GM18505 (cell line): ENCODE measurements around the gene PPP1R27.

Source experiments
- ATAC-seq: cut with Tn5 transposase; IDR thresholded peaks from one replicate; pipeline ENCODE4 v1.9.1; 2021; ENCODE audit not compliant: unreplicated experiment
- POLR2A ChIP-seq: IDR thresholded peaks from 4 replicates; pipeline ENCODE4 v1.6.1; 2011; ENCODE audit warnings: borderline replicate concordance; ENCODE audit not compliant: insufficient read depth, insufficient read length; ENCODE audit errors: extremely low read depth

Gene PPP1R27

DNA sequence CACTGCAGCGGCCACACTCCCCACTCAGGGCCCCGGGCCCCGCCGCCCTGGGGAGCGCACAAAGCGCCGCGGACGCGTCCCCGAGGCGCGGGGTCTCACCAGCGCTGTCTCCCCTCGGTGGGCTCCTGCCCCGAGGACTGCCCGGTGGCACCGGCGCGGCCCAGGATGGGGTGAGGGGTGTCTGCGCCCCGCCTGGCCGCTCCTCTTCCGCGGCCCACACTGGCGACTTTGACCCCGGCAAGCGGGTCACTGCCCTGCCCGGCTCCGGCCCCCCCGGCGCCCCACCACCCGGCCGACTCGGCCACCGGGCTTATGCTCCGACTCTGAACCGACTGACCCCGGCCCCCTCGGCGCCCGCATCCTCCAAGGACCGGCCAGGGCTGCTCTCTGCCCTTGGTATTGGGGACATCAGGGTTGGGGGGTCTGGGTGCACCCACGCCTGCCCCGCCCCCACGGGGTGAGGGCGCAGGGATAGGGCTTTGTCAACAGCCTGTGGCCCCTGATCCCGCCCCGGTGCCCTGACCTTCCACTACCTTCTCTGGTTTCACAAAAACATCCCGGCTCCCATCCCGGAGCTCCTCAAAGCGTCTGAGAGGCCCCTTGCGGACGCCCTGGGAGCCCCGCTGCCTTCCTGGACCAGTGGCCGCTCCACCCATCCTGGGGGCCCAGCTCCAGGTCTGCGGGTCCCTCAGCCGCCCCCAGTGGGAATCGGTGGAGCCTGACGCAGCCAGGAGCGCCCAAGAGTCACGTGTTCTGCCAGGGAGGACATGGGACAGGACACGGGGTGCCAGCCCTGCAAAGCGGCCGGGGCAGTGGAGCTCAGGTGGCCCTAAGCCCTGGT is 30.1 kb downstream of the PPP1R27 start:
- no peak for ATAC-seq
- no peak for TF ChIP-seq POLR2A

DNA sequence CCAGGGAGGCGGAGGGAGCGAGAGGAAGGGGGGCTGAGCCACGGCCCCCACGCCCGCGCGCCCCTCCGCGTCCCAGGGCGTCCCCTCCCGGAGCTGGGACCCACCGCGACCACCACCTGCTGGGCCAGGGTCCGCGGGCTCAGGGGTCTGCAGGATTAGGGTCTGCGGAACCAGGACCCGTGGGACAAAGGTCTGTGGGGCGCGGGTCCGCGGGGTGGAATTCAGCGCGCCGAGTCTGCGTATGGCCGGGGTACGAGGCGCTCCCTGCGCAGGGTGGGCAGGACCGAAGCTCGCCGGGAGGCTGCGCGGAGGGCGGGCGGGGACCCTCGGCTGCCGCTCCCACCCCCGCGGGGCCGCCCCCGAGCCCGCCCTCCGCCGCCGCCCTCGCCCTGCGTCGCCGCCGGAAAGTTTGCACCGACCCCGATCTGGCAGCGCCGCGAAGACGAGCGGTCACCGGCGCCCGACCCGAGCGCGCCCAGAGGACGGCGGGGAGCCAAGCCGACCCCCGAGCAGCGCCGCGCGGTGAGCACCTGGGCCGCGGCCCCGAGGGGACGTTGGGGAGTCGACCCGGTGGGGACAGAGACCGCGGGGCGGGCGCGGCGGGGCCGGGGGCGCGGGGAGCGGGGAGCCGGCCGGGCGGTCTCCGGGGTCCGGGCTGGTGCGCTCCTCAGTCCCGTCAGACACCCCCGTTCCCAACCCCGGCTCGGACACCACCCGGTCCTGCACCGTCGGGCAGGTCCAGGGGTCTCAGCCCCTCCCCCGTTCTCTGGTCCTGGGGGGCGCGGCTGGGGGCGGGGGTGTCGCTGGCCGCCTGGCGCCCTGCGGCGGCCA is 30.9 kb downstream of the PPP1R27 start, which contains the start of gene GCGR:
Gene GCGR, plus strand, starts transcription at position 423 of the 831 bp plus-strand sequence. CDS start 4,869 bp downstream, outside the sequence.
- TF ChIP-seq POLR2A: no peak
- ATAC-seq: no peak

DNA sequence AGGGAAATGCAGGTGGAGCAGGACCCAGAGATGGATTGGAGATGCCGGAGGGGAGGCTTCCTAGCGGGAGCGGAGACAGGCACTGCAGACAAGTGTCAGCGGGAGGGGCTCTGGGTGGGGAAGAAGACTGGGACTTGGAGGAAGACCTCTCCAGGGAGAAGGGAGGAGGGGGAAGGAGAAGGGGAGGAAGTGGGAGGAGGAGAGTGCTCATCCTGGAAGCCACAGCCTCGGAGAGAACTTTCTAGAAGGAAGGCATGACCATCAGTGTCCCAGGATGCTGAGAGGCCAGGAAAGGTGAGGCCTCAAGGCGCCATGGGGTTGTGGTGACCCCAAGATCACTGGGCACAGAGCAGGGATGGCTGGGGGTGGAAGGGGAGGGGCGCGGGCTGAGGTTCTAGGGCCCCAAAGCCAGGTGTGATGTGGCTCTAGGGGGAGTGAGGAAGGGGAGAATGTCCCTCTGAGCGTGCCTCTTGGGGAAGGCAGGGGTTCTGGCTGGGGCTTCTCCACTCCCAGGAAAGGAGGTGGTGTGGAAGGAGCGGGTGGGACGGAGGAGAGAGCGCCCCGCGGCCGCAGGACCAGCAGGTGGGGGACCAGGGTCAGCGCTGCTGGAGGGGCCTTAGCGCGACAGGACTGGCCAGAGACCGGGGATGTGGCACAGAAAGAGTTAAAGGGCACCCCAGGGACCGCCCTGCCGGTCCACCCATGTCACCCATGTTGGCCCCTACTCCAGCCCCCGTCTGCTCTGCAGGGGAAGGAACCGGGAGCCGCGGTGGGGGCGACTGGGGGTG is 31.8 kb downstream of the PPP1R27 start:
- TF ChIP-seq POLR2A: no peak
- no peak for ATAC-seq

DNA sequence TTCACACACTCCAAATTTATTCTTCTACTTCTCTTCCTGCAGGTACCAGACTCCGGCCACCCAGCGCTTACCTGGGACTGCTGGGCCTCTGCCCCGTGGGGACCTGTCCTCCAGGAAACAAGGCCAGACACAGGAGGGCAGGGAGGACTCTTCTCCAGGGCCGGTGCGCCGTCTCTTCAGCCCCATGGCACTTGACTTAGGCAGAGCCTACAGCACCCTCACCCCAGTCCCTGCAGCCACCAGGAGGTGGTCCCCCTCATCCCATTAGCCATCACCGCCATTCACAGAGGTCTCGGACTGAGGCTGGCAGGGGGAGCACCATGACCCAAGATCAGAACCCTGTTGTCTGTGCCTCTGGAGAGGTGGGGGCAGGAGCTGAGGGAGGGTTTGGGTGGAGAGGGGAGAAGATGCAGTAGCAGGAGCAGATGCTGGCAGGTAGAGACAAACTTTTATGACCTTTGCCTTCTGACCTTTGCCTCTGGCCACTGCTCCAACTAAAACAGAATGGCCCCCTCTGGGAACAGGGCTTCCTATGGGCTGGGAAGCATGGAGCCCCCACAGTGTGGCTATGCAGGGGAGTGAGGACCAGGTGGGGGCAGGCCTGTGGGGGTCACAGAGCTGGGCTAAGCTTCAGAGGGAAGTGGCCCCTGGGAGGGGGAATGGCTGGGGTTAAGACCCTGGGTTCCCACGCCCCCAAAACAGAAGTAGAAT is 32.6 kb downstream of the PPP1R27 start:
- TF ChIP-seq POLR2A: no peak
- no peak for ATAC-seq

- no peak for TF ChIP-seq POLR2A
- no peak for ATAC-seq
Measured at GRCh38 chr17:81801327-81801726, 33.5 kb downstream of the PPP1R27 start.

DNA sequence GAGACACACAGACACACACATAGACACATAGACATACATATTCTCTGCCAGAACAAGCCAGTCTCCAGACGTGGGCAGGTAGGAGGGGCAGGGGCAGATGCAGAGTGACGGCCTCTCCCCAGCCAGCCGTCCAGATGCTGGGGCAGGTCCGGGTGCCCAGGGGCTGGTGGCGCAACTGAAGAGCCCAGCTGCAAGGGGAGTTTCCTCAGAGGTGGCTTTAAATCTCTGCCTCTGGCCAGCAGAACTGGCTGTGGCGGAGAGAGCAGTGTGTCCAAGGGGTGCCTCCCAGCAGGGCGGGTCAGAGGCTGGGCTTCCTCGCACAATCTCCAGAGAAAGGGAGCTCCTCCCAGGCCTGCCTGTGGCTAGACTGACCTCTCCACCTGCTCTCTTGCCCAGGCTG is 40.3 kb downstream of the PPP1R27 start:
- ATAC-seq: no peak
- no peak for TF ChIP-seq POLR2A

GRCh38 chr17:81794074-81794476 is 40.8 kb downstream of the PPP1R27 start:
- no peak for TF ChIP-seq POLR2A
- ATAC-seq: no peak

DNA sequence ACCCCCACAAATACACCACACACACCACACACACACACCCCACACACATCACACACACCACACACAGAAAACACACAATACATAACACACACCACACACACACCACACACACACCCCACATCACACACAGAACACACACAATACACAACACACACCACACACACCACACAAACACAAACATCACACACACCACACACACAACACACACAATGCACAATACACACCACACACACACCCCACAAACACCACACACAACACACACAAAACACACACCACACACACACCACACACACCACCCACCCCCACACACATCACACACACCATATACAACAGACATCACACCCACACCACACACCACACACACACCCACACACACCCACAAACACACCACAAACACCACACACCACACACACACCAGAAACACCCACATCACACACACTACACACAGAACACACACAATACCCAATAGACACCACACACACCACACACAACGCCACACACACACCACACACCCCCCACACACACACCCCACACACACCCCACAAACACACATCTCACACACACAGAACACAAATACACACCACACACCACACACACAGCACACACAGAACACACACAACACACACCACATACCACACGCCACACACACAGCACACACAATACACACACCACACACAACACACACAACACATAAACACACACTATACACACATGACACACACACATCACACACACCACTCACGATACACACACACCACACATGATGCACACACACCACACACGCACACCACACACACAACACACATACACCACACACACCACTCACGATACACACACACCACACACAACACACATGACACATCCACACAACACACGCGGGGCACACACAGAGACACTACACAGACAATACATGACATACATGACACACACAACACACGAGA is 41.9 kb downstream of the PPP1R27 start:
- no peak for ATAC-seq
- TF ChIP-seq POLR2A: no peak
